ENCODE results near the gene EGFR. TPM values are rescaled to one million over a fixed set of nuclear protein-coding genes. Genes with fewer than 3 reads are reported as not detected.
A peak's percentile ranks its signal among the peaks of the same experiment; 100 is the strongest.

The EGFR gene
- polyA plus RNA-seq, 1 donor, result 20.1 TPM

GRCh38 chr7:55244006-55244745 is 225.4 kb downstream of the EGFR start:
- DNase-seq (ENCODE audit: low read depth), result no peak

GRCh38 chr7:55245271-55245723 is 226.5 kb downstream of the EGFR start:
- no peak for DNase-seq (ENCODE audit: low read depth)

GRCh38 chr7:55246171-55246570 is 227.4 kb downstream of the EGFR start:
- no peak for DNase-seq (ENCODE audit: low read depth)

GRCh38 chr7:55247428-55247827 is 228.6 kb downstream of the EGFR start:
- DNase-seq (ENCODE audit: low read depth), result no peak

GRCh38 chr7:55248526-55248925 is 229.7 kb downstream of the EGFR start:
- no peak for DNase-seq (ENCODE audit: low read depth)

GRCh38 chr7:55249332-55249731 is 230.5 kb downstream of the EGFR start:
- no peak for DNase-seq (ENCODE audit: low read depth)

GRCh38 chr7:55250313-55250712 is 231.5 kb downstream of the EGFR start:
- DNase-seq (ENCODE audit: low read depth), result no peak

- no peak for DNase-seq (ENCODE audit: low read depth)
These were observed 232.5 kb downstream of the EGFR start for GRCh38 chr7:55251313-55251712.

GRCh38 chr7:55251911-55252310 is 233.1 kb downstream of the EGFR start:
- no peak for DNase-seq (ENCODE audit: low read depth)

- no peak for DNase-seq (ENCODE audit: low read depth)
These were observed 233.6 kb downstream of the EGFR start for GRCh38 chr7:55252386-55252785.

- no peak for DNase-seq (ENCODE audit: low read depth)
These were observed 234.4 kb downstream of the EGFR start for GRCh38 chr7:55253188-55253587.

GRCh38 chr7:55254242-55254595 is 235.4 kb downstream of the EGFR start:
- DNase-seq (ENCODE audit: low read depth), result no peak

- peak; percentile 35 for DNase-seq (ENCODE audit: low read depth)
These were observed 236.0 kb downstream of the EGFR start for GRCh38 chr7:55254596-55255495.

- DNase-seq (ENCODE audit: low read depth), result peak; percentile 31
These were observed 237.0 kb downstream of the EGFR start for GRCh38 chr7:55255496-55256445.

- DNase-seq (ENCODE audit: low read depth), result no peak
These were observed 239.8 kb downstream of the EGFR start for GRCh38 chr7:55258631-55259030.

- no peak for DNase-seq (ENCODE audit: low read depth)
These were observed 241.4 kb downstream of the EGFR start for GRCh38 chr7:55260171-55260570.

- DNase-seq (ENCODE audit: low read depth), result no peak
These were observed 242.0 kb downstream of the EGFR start for GRCh38 chr7:55260676-55261385.
